CD14-positive monocyte (primary cell): ENCODE results near the gene TMTC1. TPM values are rescaled to one million over a fixed set of nuclear protein-coding genes. Genes with fewer than 3 reads are reported as not detected.

ENCODE experiments used
- DNase-seq, 3 donors: peaks; one replicate each; pipeline ENCODE4 v3.0.0-alpha.2; 2011 to 2022
- H2AFZ ChIP-seq: 2 replicates; pipeline ENCODE4 v1.6.0; 2012; ENCODE audit warnings: mild to moderate bottlenecking, low read depth, low read length, inconsistent platforms; ENCODE audit not compliant: insufficient read depth, poor library complexity, severe bottlenecking
- H3K27ac ChIP-seq, 2 donors: 1 replicate in 1 of 2; 2 replicates in 1 of 2; pipeline ENCODE4 v1.5.1; 2012 to 2013; ENCODE audit warnings: low read length in 2 of 2, control low read depth in 1 of 2, inconsistent platforms in 1 of 2, low read depth in 1 of 2, mild to moderate bottlenecking in 1 of 2
- H3K27me3 ChIP-seq, 2 donors: one replicate each; pipeline versions ENCODE4 v1.6.0 to v1.6.1; 2011 to 2013; ENCODE audit warnings: low read length in 2 of 2; ENCODE audit not compliant: control insufficient read depth in 2 of 2, insufficient read depth in 2 of 2
- H3K36me3 ChIP-seq, 2 donors: replicated peaks in 1 of 2; 1 replicate in 1 of 2; 2 replicates in 1 of 2; pipeline versions ENCODE4 v1.5.1 to v1.6.1; 2012 to 2013; ENCODE audit warnings: low read length in 2 of 2, control low read depth in 1 of 2, inconsistent platforms in 1 of 2, mild to moderate bottlenecking in 1 of 2; ENCODE audit not compliant: insufficient read depth in 2 of 2, control insufficient read depth in 1 of 2
- H3K4me1 ChIP-seq, 2 donors: 1 replicate in 1 of 2; 2 replicates in 1 of 2; pipeline versions ENCODE4 v1.5.1 to v1.6.1; 2012 to 2013; ENCODE audit warnings: low read length in 2 of 2, control low read depth in 1 of 2, inconsistent platforms in 1 of 2, mild to moderate bottlenecking in 1 of 2, moderate library complexity in 1 of 2; ENCODE audit not compliant: insufficient read depth in 2 of 2, control insufficient read depth in 1 of 2
- H3K4me2 ChIP-seq: replicated peaks from 2 replicates; pipeline ENCODE3; 2012; ENCODE audit warnings: low read length, moderate library complexity, mild to moderate bottlenecking; ENCODE audit not compliant: poor library complexity, severe bottlenecking; ENCODE audit errors: extremely low read depth
- H3K4me3 ChIP-seq, 3 experiments: fragments of 200-600 bp in 1 of 3; sonication (generic) in 1 of 3; replicated peaks in 1 of 3; 1 replicate in 2 of 3; 2 replicates in 1 of 3; pipeline ENCODE4 v1.5.1; 2011 to 2013; ENCODE audit warnings: low read length in 3 of 3, mild to moderate bottlenecking in 3 of 3, control low read depth in 2 of 3, low read depth in 2 of 3, inconsistent platforms in 1 of 3, moderate library complexity in 1 of 3
- H3K79me2 ChIP-seq: 2 replicates; pipeline ENCODE4 v1.6.0; 2012; ENCODE audit warnings: mild to moderate bottlenecking, control low read depth, inconsistent platforms, low read length, moderate library complexity; ENCODE audit not compliant: insufficient read depth
- H3K9ac ChIP-seq: 2 replicates; pipeline ENCODE4 v1.6.0; 2017; ENCODE audit warnings: low read length, mild to moderate bottlenecking; ENCODE audit not compliant: insufficient read depth, poor library complexity, severe bottlenecking
- H3K9me3 ChIP-seq, 2 donors: replicated peaks in 1 of 2; 1 replicate in 1 of 2; 2 replicates in 1 of 2; pipeline versions ENCODE4 v1.5.1 to v1.6.1; 2012 to 2013; ENCODE audit warnings: low read length in 2 of 2, control low read depth in 1 of 2; ENCODE audit not compliant: control insufficient read depth in 1 of 2, insufficient read depth in 1 of 2
- H4K20me1 ChIP-seq: 2 replicates; pipeline ENCODE4 v1.6.0; 2012; ENCODE audit warnings: mild to moderate bottlenecking, low read length, control low read depth, moderate library complexity; ENCODE audit not compliant: insufficient read depth
- H3K27ac Mint-ChIP-seq, 7 donors: one replicate each; pipeline ENCODE4 v1.8.0; 2020; ENCODE audit warnings: mild to moderate bottlenecking in 7 of 7, mixed read lengths in 7 of 7, moderate library complexity in 6 of 7, inconsistent platforms in 2 of 7
- H3K27me3 Mint-ChIP-seq, 3 donors: one replicate each; pipeline ENCODE4 v1.8.0; 2021 to 2022; ENCODE audit warnings: low read depth in 3 of 3, mild to moderate bottlenecking in 3 of 3, mixed read lengths in 3 of 3, moderate library complexity in 3 of 3, inconsistent platforms in 1 of 3
- H3K36me3 Mint-ChIP-seq, 2 donors: one replicate each; pipeline ENCODE4 v1.8.0; 2020; ENCODE audit warnings: mixed read lengths in 2 of 2, inconsistent platforms in 1 of 2, mild to moderate bottlenecking in 1 of 2
- H3K4me1 Mint-ChIP-seq: one replicate; pipeline ENCODE4 v1.8.0; 2020; ENCODE audit warnings: mild to moderate bottlenecking, mixed read lengths
- H3K4me3 Mint-ChIP-seq, 2 donors: one replicate each; pipeline ENCODE4 v1.8.0; 2020; ENCODE audit warnings: mild to moderate bottlenecking in 2 of 2, mixed read lengths in 2 of 2, moderate library complexity in 1 of 2
- H3K9me3 Mint-ChIP-seq, 7 donors: one replicate each; pipeline ENCODE4 v1.8.0; 2020 to 2022; ENCODE audit warnings: mixed read lengths in 7 of 7, mild to moderate bottlenecking in 6 of 7, moderate library complexity in 6 of 7, inconsistent platforms in 2 of 7
- WGBS: methylation state at CpG from one replicate; pipeline ENCODE4 v1.1.5; 2013; ENCODE audit warnings: missing lambda C conversion rate; ENCODE audit not compliant: insufficient coverage; 5-methylcytosine and 5-hydroxymethylcytosine counted together
- intact Hi-C, 2 donors: fragments of 100-400 bp; cut with micrococcal nuclease; formaldehyde crosslinking; loops; one replicate each; pipeline versions ENCODE4 v1.15.0 to v1.15.1; 2023
- polyA plus RNA-seq, 3 donors: library from polyadenylated mRNA; depleted of rRNA in 1 of 3; unstranded in 2 of 3; stranded (reverse) in 1 of 3; fragments of 300-500 nt in 2 of 3; fragments of >200 nt in 1 of 3; fragmentation: Illumina TruSeq in 2 of 3; gene quantifications; 1 replicate in 2 of 3; 2 replicates in 1 of 3; pipeline ENCODE4 v1.2.3, GENCODE V29; 2012 to 2021
- TF ChIP-seq, protein P1 (sequence below): fragments of 200-600 bp; IDR thresholded peaks from one replicate; pipeline ENCODE4 v1.8.0; 2022; ENCODE audit warnings: antibody characterized with exemption, mild to moderate bottlenecking

TMTC1 gene
- polyA plus RNA-seq, 3 donors = 0.57 to 5.6 (median 2.1) TPM

DNA sequence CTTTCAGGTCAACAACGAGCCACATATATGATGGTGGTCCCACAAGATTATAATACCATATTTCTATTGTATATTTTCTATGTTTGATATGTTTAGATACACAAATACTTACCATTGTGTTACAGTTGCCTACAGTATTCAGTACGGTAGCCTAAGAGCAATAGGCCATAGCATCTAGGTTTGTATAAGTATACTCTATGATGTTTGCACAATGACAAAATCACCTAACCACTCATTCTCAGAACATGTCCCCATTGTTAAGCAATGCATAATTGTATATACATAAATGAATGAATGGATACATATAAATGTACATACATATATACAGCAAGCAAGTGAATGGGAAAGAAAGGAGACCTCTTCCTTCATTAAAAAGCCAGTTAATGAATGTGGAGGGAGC lies 23.8 kb downstream of the TMTC1 start:
- H3K36me3 ChIP-seq = no peaks in the 10 kb centered on the region
- H3K9ac ChIP-seq = no peak overlapping the region
- peaks cover 0 to 4% (median 3%) of the 10 kb centered on the region in 7 donors for H3K9me3 Mint-ChIP-seq
- H3K27me3 Mint-ChIP-seq = peaks cover 0 to 3% (median 0%) of the 10 kb centered on the region in 3 donors
- H3K4me3 ChIP-seq = no peak overlapping the region
- H3K27ac ChIP-seq = no peak overlapping the region
- H3K79me2 ChIP-seq = no peaks in the 10 kb centered on the region
- no peaks in the 10 kb centered on the region for H4K20me1 ChIP-seq
- no peak overlapping the region for H3K4me2 ChIP-seq
- intact Hi-C loops = no loop called here
- TF ChIP-seq, protein P1, sequence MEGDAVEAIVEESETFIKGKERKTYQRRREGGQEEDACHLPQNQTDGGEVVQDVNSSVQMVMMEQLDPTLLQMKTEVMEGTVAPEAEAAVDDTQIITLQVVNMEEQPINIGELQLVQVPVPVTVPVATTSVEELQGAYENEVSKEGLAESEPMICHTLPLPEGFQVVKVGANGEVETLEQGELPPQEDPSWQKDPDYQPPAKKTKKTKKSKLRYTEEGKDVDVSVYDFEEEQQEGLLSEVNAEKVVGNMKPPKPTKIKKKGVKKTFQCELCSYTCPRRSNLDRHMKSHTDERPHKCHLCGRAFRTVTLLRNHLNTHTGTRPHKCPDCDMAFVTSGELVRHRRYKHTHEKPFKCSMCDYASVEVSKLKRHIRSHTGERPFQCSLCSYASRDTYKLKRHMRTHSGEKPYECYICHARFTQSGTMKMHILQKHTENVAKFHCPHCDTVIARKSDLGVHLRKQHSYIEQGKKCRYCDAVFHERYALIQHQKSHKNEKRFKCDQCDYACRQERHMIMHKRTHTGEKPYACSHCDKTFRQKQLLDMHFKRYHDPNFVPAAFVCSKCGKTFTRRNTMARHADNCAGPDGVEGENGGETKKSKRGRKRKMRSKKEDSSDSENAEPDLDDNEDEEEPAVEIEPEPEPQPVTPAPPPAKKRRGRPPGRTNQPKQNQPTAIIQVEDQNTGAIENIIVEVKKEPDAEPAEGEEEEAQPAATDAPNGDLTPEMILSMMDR = no peak
- H3K36me3 Mint-ChIP-seq = peaks cover 2 to 31% of the 10 kb centered on the region in 2 donors
- no peaks in the 10 kb centered on the region for H3K9me3 ChIP-seq
- no peak overlapping the region for H3K27ac Mint-ChIP-seq
- no peak overlapping the region for H2AFZ ChIP-seq
- H3K4me1 Mint-ChIP-seq = no peaks in the 10 kb centered on the region
- H3K27me3 ChIP-seq = peaks cover 0 to 2% of the 10 kb centered on the region in 2 donors
- no peak overlapping the region for H3K4me3 Mint-ChIP-seq
- DNase-seq = no peak
- H3K4me1 ChIP-seq = no peaks in the 10 kb centered on the region
- WGBS = no CpG with 5 or more reads among the region's 2 CpGs

DNA sequence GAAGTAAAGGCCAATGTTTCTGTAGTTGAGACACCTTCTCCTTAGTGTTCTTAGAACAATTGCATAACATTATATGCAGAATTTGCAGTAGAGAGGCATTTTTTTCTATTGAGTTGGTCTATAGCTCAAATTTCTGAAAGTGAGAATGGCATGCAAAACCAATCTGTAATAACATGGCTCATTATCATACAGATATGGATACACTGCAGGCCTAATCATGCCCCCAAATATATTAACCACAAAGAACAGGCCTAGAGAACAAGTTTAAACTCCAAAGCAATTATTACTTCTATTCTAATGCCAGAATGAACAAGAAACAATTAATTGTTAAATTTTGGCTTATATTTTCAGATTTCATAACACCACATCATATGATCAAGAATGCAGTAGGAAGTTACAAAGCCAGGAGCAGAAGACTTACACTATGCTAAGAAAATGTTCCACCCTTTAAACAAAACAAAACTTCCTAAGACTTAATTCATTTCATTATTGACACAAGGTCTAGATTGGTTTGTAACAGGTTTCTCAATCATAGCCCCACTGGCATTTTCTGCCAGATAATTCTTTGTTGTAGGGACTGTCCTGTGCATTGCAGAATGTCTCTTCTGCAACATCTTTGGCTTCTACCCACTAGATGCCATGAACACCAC lies 26.9 kb downstream of the TMTC1 start:
- intact Hi-C loops = no loop called here
- no peak overlapping the region for H3K4me3 Mint-ChIP-seq
- H3K27ac Mint-ChIP-seq = no peak overlapping the region
- no peaks in the 10 kb centered on the region for H3K36me3 ChIP-seq
- H3K9me3 ChIP-seq = no peaks in the 10 kb centered on the region
- no peaks in the 10 kb centered on the region for H3K79me2 ChIP-seq
- peaks cover 0 to 3% (median 0%) of the 10 kb centered on the region in 3 donors for H3K27me3 Mint-ChIP-seq
- H3K4me3 ChIP-seq = no peak overlapping the region
- peaks cover 8 to 60% of the 10 kb centered on the region in 2 donors for H3K36me3 Mint-ChIP-seq
- no peak overlapping the region for H3K27ac ChIP-seq
- no peaks in the 10 kb centered on the region for H4K20me1 ChIP-seq
- no peak overlapping the region for H2AFZ ChIP-seq
- peaks cover 0 to 2% of the 10 kb centered on the region in 2 donors for H3K27me3 ChIP-seq
- no peak for DNase-seq
- H3K4me1 ChIP-seq = no peaks in the 10 kb centered on the region
- TF ChIP-seq, protein P1 = no peak
- H3K9ac ChIP-seq = no peak overlapping the region
- no peaks in the 10 kb centered on the region for H3K4me1 Mint-ChIP-seq
- H3K4me2 ChIP-seq = no peak overlapping the region
- H3K9me3 Mint-ChIP-seq = peaks cover 0 to 11% (median 3%) of the 10 kb centered on the region in 7 donors
